Suprapubic skin (tissue), 3 donors: ENCODE results near the gene CCDC85A.

ENCODE experiments used
- CTCF ChIP-seq, 2 donors: fragments of 200-600 bp in 1 of 2; fragments of 450-650 bp in 1 of 2; sonication (generic) in 1 of 2; IDR thresholded peaks; one replicate each; pipeline ENCODE4 v1.5.1; 2016 to 2019; ENCODE audit warnings: antibody characterized with exemption in 2 of 2, mild to moderate bottlenecking in 1 of 2, moderate library complexity in 1 of 2
- POLR2A ChIP-seq, 2 donors: fragments of 450-650 bp; IDR thresholded peaks; one replicate each; pipeline ENCODE4 v1.6.1; 2017; ENCODE audit warnings: antibody characterized with exemption in 2 of 2, mild to moderate bottlenecking in 2 of 2, moderate library complexity in 2 of 2

- no peak for TF ChIP-seq CTCF (IDR thresholded peaks at IDR 0.05)
- TF ChIP-seq POLR2A (IDR thresholded peaks at IDR 0.05): no peak
These were observed 18.8 kb downstream of the CCDC85A start for GRCh38 chr2:56202381-56203121.
